DND-41 (cell line): ENCODE data around the gene TBXAS1.
"Not testable (repeated sequence)": the region's sequence is repeated elsewhere in the genome, so short reads cannot be mapped to it uniquely, and the experiment has no call there.

ENCODE experiments used
- EZH2 ChIP-seq: IDR thresholded peaks from 3 replicates; pipeline ENCODE4 v1.6.1; 2012; ENCODE audit warnings: borderline replicate concordance, low read depth, mild to moderate bottlenecking, moderate library complexity, low read length, inconsistent platforms; ENCODE audit not compliant: severe bottlenecking
- TF ChIP-seq, protein P1 (sequence below): IDR thresholded peaks from 2 replicates; pipeline ENCODE4 v1.5.1; 2012; ENCODE audit warnings: borderline replicate concordance, low read length, moderate library complexity, mild to moderate bottlenecking; ENCODE audit not compliant: poor library complexity, severe bottlenecking; ENCODE audit errors: extremely low read depth

DNA sequence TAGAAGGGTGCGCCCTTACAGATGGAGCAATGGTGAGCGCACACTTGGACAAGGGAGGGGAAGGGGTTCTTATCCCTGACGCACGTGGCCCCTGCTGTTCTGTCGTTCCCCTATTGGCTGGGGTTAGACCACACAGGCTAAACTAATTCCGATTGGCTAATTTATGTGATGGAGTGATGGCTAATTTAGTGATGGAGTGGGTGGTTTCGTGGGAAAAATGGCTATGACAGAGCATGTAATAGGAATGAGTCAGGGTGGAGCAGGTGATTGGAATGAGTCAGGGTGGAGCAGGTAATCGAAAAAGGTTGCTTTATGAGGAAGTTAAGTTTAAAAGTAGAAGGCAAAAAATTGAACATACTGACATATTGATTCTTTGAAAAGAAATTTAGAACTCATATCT lies 100.2 kb downstream of the TBXAS1 start:
- TF ChIP-seq, protein P1, sequence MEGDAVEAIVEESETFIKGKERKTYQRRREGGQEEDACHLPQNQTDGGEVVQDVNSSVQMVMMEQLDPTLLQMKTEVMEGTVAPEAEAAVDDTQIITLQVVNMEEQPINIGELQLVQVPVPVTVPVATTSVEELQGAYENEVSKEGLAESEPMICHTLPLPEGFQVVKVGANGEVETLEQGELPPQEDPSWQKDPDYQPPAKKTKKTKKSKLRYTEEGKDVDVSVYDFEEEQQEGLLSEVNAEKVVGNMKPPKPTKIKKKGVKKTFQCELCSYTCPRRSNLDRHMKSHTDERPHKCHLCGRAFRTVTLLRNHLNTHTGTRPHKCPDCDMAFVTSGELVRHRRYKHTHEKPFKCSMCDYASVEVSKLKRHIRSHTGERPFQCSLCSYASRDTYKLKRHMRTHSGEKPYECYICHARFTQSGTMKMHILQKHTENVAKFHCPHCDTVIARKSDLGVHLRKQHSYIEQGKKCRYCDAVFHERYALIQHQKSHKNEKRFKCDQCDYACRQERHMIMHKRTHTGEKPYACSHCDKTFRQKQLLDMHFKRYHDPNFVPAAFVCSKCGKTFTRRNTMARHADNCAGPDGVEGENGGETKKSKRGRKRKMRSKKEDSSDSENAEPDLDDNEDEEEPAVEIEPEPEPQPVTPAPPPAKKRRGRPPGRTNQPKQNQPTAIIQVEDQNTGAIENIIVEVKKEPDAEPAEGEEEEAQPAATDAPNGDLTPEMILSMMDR: not testable (repeated sequence)
- not testable (repeated sequence) for TF ChIP-seq EZH2
